ENCODE measurements around the gene ABHD12B.
"Not testable (repeated sequence)": the region's sequence is repeated elsewhere in the genome, so short reads cannot be mapped to it uniquely, and the experiment has no call there.

Gene ABHD12B

DNA sequence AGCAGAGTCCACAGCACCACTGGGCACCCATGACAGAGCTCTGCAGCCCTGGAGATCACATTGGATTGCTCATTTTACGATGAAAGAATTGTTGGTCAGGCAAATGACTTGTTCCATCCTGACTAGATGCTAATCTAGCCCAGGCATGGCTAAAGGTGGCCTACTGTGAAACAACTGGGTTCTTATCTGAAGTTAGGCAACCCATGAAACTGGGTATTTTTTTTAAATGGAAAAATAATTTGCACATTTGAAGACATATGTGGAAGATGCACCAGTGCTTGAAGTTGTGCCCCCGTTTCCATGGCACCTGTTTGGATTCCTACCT lies 64.1 kb downstream of the ABHD12B start:
- no peak for DNase-seq

DNA sequence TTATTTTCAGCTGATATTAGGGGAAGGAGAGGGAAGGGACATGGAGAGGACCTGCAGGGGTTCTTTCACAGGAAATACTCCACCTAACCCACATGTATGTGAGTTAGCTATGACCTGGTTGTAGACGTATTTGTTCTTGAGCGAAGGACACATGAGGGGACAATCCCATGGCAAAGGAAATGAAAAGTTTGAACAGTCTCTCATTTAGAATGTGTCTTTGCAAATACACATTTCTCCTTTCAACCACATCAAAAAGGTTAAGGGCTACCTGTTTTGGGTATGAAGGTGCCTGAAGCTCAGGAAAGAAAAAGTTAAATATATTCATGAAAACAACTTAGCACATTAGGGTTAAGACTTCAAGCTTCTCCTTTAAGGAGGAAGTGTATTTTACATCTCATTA lies 65.0 kb downstream of the ABHD12B start:
- no peak for DNase-seq

DNA sequence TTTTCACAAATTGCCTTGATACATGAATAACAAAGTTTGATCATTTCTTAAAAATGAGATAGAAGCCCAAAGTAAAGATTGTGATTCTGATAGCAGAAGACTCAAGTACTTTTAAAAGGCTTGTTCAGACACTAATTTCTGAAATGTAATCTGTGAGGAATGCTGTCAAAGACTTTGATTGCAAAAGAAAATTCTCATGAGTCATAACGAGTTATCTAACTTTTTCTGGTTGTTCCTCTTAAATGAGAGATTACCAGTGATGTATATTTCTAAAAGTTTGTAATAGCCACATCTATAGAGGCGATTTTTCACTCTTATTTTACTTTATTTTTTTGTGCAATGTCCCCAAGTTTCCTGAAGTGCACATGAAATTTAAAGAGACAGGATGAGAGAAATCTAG lies 65.5 kb downstream of the ABHD12B start:
- DNase-seq: no peak

DNA sequence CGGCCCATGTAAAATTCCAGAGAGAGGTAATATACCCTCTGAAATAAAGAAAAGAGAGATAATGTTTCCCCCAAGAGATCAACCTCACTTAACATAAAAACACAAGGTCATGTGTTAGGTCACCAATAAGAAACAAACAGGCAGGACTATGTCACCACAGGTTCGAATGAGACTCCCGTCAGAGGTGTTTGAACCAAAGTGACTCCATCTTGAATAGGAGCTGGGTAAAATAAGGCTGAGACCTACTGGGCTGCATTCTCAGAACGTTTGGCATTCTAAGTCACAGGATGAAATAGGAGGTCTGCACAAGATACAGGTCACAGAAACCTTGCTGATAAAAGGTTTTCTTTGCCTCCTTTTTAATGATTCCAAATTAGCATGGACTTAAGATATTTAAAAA lies 65.9 kb downstream of the ABHD12B start:
- no peak for DNase-seq

DNA sequence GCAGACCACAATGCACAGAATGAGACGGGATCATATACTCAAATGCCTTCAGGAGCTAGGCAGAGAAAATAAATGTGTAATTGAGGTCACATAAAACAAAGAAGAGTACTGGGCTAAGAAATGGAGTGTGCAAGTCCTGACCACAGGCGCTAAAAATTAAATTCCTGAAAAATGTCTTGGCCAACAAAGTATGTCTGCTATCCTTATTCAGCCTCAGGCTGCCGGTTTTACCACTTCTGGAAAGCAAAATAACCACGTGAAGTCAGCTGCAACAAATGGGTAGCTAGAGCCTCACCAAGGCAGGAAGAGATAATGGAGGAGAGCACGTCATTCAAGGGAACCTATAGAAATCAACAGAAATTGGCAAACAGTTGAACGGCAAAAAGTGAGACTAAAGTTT lies 69.3 kb downstream of the ABHD12B start:
- DNase-seq: no peak

DNA sequence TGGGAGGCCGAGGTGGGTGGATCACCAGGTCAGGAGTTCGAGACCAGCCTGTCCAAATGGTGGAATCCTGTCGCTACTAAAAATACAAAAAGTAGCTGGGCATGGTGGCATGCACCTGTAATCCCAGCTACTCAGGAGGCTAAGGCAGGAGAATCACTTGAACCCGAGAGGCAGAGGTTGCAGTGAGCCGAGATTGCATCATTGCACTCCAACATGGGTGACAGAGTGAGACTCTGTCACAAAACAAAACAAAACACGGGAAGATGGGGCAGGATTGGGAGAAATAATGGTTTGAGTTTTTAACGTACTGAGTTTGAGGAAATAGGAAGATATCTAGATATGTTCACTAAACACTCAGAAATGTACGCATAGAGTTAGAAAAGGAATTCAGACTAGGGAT lies 69.8 kb downstream of the ABHD12B start:
- not testable (repeated sequence) for DNase-seq

DNA sequence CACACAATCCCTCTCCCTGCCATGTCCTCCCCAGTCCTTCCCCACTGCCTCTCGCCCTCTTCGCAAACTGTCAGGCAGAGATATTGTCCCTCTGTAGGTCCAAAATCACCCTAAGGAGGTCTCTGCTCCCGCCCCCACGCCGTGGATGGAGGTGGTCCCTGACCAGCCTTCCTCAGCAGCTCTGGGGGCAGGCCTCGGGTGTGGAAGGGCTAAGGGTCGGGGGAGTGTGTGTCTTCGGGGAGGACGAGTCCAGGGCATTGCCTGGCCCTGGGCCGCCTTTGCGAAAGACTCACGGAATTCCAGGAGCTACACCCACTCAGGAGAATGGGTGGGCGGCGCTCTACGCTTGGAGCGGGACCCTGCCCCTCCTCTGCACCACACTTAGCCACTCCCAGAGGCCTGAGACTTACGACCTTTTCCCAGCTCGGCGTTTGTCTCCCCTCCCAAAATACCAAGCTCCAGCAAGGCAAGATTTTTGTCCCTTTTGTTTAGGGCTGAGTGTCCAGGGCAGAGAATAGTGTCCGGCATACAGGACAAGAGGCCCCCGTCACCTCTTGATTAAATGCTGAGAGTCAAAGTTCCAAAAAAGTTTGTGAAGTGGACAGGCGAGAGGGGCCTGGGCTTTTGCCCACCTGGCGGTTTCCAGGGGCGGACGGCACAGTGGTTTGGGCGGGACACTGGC lies 71.5 kb downstream of the ABHD12B start:
- DNase-seq: no peak

DNA sequence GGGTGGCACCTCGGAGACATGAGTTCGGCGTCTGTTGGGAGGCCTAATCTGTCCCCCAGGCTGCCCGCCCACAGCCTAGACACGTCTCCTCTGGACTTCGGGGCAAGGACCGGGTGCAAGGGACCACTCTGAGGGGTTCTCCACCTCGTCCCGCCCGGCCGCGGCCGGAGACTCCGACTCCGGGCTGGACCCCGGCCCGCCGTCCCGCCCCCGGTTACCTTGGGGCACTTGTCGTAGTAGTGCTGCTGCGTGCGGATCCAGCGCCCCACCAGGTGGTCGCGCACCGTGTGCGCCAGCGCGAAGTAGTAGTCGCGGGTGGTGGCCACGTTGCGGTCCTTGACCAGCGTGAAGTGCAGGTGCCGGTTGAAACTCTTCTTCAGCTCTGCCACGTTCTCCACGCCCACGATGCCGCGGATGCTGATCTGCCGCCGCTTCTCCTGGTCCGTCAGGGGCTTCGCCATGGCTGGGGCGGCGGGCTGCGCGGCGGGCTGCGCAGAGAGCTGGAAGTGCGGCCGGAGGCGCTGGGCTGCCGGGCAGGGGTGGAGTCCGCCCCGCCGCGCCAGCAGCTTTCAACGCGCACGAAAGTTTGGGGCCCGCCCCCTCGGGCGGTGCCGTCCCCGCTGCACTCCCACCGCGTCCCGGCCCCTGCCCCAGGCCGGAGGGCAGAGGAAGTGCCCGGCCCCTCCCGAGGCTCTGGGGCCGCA lies 72.2 kb downstream of the ABHD12B start, which contains the start of gene PYGL:
TSS of gene PYGL (minus strand) at position 541 of the 704 bp plus-strand sequence. CDS start at position 461, 80 bp downstream.
- peak; percentile 86 for DNase-seq

DNA sequence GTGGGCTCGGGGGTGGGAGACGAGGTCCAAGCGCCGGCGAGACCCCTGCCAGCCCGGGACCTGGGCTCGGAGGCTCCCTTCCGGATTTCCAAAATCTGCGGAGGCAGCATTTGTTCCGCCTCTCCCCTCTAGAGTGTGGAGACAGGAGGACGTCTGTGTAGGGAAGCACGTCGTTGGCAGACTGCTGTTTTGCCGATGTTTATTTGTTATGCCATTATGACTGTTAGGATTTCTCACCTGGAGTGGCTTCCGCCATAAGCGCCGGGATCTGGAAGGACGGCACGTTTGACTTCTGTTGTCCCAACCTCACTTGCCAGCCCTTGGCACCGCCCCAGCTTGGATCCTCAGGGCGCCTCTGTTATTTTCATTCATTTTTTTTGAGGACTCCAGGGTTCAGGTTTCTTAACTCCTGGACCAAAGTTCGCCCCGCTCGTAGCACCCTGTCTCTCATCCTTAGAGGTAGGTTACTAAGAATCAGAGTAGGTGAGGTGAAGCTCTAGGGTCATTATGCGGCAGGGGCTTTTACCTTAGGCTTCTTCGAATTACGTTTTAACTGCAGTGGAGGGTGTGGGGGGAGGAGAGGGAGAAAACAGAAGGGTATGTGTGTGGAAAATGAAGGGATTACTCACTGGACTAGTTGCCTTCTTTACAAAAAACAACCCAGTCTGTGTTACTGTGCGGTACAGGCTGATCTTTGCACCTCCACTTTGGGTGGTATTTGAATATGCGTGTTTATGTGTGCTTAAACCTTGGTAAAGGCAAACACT lies 73.0 kb downstream of the ABHD12B start:
- DNase-seq: peak; percentile 77

DNA sequence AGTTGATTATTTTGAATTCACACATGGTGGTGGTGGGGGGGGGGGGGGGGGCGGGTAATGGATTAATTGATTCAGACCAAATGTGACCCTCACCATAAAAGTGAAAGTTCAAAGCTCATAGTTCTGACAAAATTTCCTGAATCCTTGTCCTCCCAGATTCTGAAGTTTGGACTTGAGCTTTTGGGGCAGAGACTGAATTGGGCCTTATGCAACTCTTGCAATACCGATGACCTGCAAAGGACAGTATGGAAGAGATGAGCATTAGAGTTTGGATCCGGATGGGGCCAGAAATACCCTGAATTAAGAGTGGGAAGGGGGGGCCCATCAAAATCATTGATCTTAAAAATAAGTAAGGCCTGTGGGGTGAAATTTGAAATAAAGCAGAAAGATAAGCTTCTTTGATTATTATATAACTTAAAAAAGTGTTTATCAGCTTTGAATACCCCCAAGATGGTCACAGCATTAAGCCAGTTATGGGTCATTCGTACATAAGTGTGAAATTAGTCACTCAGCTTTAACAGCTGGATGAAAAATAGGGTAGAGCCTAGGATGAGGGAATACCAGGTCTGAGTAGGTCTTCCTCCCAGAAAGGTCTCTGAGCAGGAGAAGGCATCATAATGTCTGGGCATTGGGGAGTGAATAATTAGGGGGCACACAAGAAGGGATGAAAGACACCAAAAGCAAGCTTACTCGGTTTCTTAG lies 74.5 kb downstream of the ABHD12B start:
- DNase-seq: no peak

DNA sequence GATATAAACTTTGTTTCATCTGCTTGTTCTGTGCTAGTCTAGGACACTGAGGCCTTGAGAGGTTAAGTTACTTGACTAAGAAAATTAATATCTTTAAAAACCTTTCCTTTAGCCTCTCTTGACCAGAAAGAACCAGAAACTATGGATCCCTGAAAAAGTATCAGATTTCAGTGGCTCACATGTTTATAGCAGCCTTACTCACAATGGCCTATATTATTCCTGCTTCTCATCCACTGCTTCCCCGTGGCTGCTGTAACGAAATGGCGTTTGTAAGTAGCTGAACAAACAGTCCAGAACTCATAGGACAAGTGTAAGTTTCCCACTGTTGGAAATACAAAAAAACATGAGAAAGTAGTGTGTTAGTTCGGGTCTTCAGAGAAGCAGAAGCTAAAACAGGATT lies 75.6 kb downstream of the ABHD12B start:
- no peak for DNase-seq

DNA sequence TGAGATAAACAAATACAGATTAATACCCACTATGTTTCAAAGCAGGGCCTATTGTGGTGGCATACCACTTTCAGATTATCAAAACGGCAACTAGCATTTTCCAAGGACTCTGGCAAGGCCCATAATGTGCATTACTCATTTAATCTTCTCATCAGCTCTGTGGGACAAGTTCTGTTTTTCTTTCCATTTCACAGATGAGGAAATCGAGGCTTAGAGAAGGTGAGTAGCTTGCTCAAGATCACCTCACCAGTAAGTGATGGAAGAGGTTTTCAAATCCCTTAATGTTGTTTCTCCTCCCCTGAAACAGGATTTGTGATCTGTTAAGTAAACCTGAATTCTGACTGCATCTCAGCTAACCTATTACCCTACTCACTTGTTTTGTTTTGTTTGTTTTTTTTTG lies 76.4 kb downstream of the ABHD12B start:
- no peak for DNase-seq

DNA sequence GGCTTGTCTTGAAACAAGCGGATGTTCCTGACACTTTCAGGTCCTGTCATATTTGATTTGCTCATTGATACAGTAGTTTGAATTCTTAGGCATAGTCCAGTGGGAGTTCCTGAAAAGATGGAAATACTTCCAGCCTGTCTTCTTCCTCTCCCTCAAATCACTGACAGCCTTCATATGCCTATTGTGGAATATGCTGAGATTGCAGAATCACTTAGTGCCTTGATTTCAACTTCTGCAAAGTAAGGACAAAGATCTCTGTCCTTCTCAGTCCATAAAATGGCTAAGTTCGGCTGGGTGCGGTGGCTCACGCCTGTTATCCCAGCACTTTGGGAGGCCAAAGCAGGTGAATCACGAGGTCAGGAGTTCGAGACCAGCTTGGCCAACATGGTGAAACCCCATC lies 79.2 kb downstream of the ABHD12B start:
- DNase-seq: no peak

DNA sequence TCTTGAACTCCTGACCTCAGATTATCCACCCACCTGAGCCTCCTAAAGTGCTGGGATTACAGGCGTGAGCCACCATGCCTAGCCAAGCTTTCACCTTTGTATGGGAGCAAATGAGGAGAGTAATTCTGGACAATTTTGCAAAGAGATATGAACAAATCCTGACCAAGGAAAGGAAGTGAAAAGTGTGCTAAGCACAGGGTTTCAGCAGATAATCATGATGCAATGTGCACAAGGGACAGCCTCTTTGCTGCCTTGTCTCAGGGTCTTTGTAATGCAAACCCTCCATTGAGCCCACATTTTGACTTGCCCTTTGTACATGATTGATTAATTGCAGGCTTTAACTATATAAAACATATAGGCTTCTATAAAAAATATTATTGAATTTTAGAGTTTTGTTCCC lies 81.6 kb downstream of the ABHD12B start:
- DNase-seq: no peak

Data from right kidney (tissue), 1 donor.